Neural progenitor cell (in vitro differentiated cells): Measurements from ENCODE around the gene GSG1L. TPM values are rescaled to one million over a fixed set of nuclear protein-coding genes. Genes with fewer than 3 reads are reported as not detected.

Source experiments
- DNase-seq: peaks from one replicate; pipeline ENCODE4 v3.0.0-alpha.2; 2016; ENCODE audit warnings: low spot score
- H2AFZ ChIP-seq: fragments of 200-600 bp; sonication (generic); replicated peaks from 2 replicates; pipeline ENCODE4 v1.6.1; 2016; ENCODE audit warnings: antibody characterized with exemption
- H3F3A ChIP-seq: fragments of 200-600 bp; sonication (generic); 2 replicates; pipeline ENCODE4 v1.6.1; 2016; ENCODE audit warnings: antibody characterized with exemption, low read depth
- H3K27ac ChIP-seq: fragments of 200-600 bp; sonication (generic); 2 replicates; pipeline ENCODE4 v1.5.1; 2016; ENCODE audit warnings: mild to moderate bottlenecking
- H3K27me3 ChIP-seq: fragments of 200-600 bp; sonication (generic); 2 replicates; pipeline ENCODE4 v1.6.1; 2016; ENCODE audit warnings: mild to moderate bottlenecking, moderate library complexity
- H3K36me3 ChIP-seq: fragments of 200-600 bp; sonication (generic); 2 replicates; pipeline ENCODE4 v1.5.1; 2016
- H3K4me1 ChIP-seq: fragments of 200-600 bp; sonication (generic); 2 replicates; pipeline ENCODE4 v1.6.1; 2016; ENCODE audit warnings: mixed run types
- H3K4me2 ChIP-seq: fragments of 200-600 bp; sonication (generic); 2 replicates; pipeline ENCODE4 v1.6.1; 2016
- H3K4me3 ChIP-seq: fragments of 200-600 bp; sonication (generic); 2 replicates; pipeline ENCODE4 v1.5.1; 2016
- H3K79me2 ChIP-seq: fragments of 200-600 bp; sonication (generic); 2 replicates; pipeline ENCODE4 v1.6.1; 2016; ENCODE audit warnings: low read depth
- H3K9ac ChIP-seq: fragments of 200-600 bp; sonication (generic); 2 replicates; pipeline ENCODE4 v1.6.1; 2016
- H3K9me3 ChIP-seq: fragments of 200-600 bp; sonication (generic); 2 replicates; pipeline ENCODE4 v1.5.1; 2016; ENCODE audit warnings: low read depth
- H4K20me1 ChIP-seq: fragments of 200-600 bp; sonication (generic); 2 replicates; pipeline ENCODE4 v1.6.1; 2016; ENCODE audit warnings: low read depth
- H3K27ac Mint-ChIP-seq: 3 replicates; pipeline ENCODE4 v1.8.0; 2021; ENCODE audit warnings: mixed read lengths
- H3K27me3 Mint-ChIP-seq: 2 replicates; pipeline ENCODE4 v1.8.0; 2022; ENCODE audit warnings: low read depth, mild to moderate bottlenecking, inconsistent platforms, moderate library complexity, mixed read lengths; ENCODE audit not compliant: insufficient read depth
- H3K36me3 Mint-ChIP-seq: 3 replicates; pipeline ENCODE4 v1.8.0; 2021; ENCODE audit warnings: mixed read lengths
- H3K4me1 Mint-ChIP-seq: 3 replicates; pipeline ENCODE4 v1.8.0; 2021; ENCODE audit warnings: mixed read lengths
- H3K4me3 Mint-ChIP-seq: 3 replicates; pipeline ENCODE4 v1.8.0; 2021; ENCODE audit warnings: mild to moderate bottlenecking, moderate library complexity, mixed read lengths
- H3K9me3 Mint-ChIP-seq: 3 replicates; pipeline ENCODE4 v1.8.0; 2020; ENCODE audit warnings: mixed read lengths
- CTCF ChIP-seq: fragments of 200-600 bp; sonication (generic); IDR thresholded peaks from 2 replicates; pipeline ENCODE4 v1.5.1; 2017; ENCODE audit warnings: antibody characterized with exemption, mild to moderate bottlenecking
- EZH2 ChIP-seq: fragments of 200-600 bp; sonication (generic); IDR thresholded peaks from 2 replicates; pipeline ENCODE4 v1.6.1; 2017; ENCODE audit warnings: antibody characterized with exemption, mild to moderate bottlenecking, moderate library complexity
- EZH2phosphoT487 ChIP-seq: fragments of 200-600 bp; sonication (generic); IDR thresholded peaks from 2 replicates; pipeline ENCODE4 v1.6.1; 2017; ENCODE audit warnings: antibody characterized with exemption
- total RNA-seq: library from RNA; depleted of rRNA; stranded (reverse); fragments of >200 nt; gene quantifications from 2 replicates; pipeline ENCODE4 v1.2.3, GENCODE V29; 2015; ENCODE audit warnings: low replicate concordance

Gene GSG1L
- total RNA-seq, 1 donor from 2014 or later: not detected

- Histone ChIP-seq H4K20me1 (no peaks in the 10 kb centered on the region), H3K4me1 (peaks cover 5% of the 10 kb centered on the region), H3F3A (peaks cover 21% of the 10 kb centered on the region), H3K27ac (no peak overlapping the region), H3K4me3 (no peak overlapping the region), H3K79me2 (no peaks in the 10 kb centered on the region), H3K27me3 (no peaks in the 10 kb centered on the region), H2AFZ (no peak overlapping the region), H3K9me3 (no peaks in the 10 kb centered on the region), H3K4me2 (no peak overlapping the region), H3K36me3 (no peaks in the 10 kb centered on the region), H3K9ac (no peak overlapping the region)
- Mint-ChIP-seq H3K4me3 (no peak overlapping the region), H3K27ac (no peak overlapping the region), H3K9me3 (no peaks in the 10 kb centered on the region), H3K27me3 (no peaks in the 10 kb centered on the region), H3K36me3 (no peaks in the 10 kb centered on the region), H3K4me1 (peaks cover 14% of the 10 kb centered on the region)
- TF ChIP-seq CTCF (no peak), EZH2phosphoT487 (no peak), EZH2 (no peak)
- no peak for DNase-seq
These were observed 23.7 kb upstream of the GSG1L start for GRCh38 chr16:28087140-28087660.

- Histone ChIP-seq H3K9ac (no peak overlapping the region), H3F3A (peaks cover 17% of the 10 kb centered on the region), H3K4me3 (no peak overlapping the region), H3K4me1 (peaks cover 5% of the 10 kb centered on the region), H2AFZ (no peak overlapping the region), H3K4me2 (no peak overlapping the region), H3K9me3 (no peaks in the 10 kb centered on the region), H3K27me3 (no peaks in the 10 kb centered on the region), H3K79me2 (no peaks in the 10 kb centered on the region), H3K27ac (no peak overlapping the region), H3K36me3 (no peaks in the 10 kb centered on the region), H4K20me1 (no peaks in the 10 kb centered on the region)
- no peaks in the 10 kb centered on the region for H3K36me3 Mint-ChIP-seq
- no peaks in the 10 kb centered on the region for H3K9me3 Mint-ChIP-seq
- H3K27me3 Mint-ChIP-seq: peaks cover 2% of the 10 kb centered on the region
- no peak overlapping the region for H3K27ac Mint-ChIP-seq
- H3K4me1 Mint-ChIP-seq: peaks cover 18% of the 10 kb centered on the region
- no peak for TF ChIP-seq EZH2phosphoT487
- TF ChIP-seq EZH2: no peak
- no peak for TF ChIP-seq CTCF
- no peak overlapping the region for H3K4me3 Mint-ChIP-seq
- DNase-seq: no peak
These were observed 22.9 kb upstream of the GSG1L start for GRCh38 chr16:28086186-28087139.

GRCh38 chr16:28085389-28086171, 22.1 kb upstream of the GSG1L start:
- no peak overlapping the region for H3K27ac ChIP-seq
- no peak overlapping the region for H3K4me2 ChIP-seq
- Mint-ChIP-seq H3K4me3 (no peak overlapping the region), H3K27ac (no peak overlapping the region), H3K4me1 (peaks cover 20% of the 10 kb centered on the region), H3K9me3 (no peaks in the 10 kb centered on the region), H3K36me3 (no peaks in the 10 kb centered on the region), H3K27me3 (peaks cover 2% of the 10 kb centered on the region)
- H3K4me1 ChIP-seq: peaks cover 5% of the 10 kb centered on the region
- H3K27me3 ChIP-seq: no peaks in the 10 kb centered on the region
- TF ChIP-seq EZH2 (no peak), EZH2phosphoT487 (no peak), CTCF (no peak)
- no peak overlapping the region for H3K4me3 ChIP-seq
- H3K9ac ChIP-seq: no peak overlapping the region
- H3K36me3 ChIP-seq: no peaks in the 10 kb centered on the region
- H3K9me3 ChIP-seq: no peaks in the 10 kb centered on the region
- H3K79me2 ChIP-seq: no peaks in the 10 kb centered on the region
- H4K20me1 ChIP-seq: no peaks in the 10 kb centered on the region
- no peak for DNase-seq
- peaks cover 14% of the 10 kb centered on the region for H3F3A ChIP-seq
- no peak overlapping the region for H2AFZ ChIP-seq
